GM21528 (cell line): ENCODE data around the gene RSRC2.
"Not testable (repeated sequence)": the region's sequence is repeated elsewhere in the genome, so short reads cannot be mapped to it uniquely, and the experiment has no call there.

Experiments
- ATAC-seq: cut with Tn5 transposase; IDR thresholded peaks from one replicate; pipeline ENCODE4 v1.9.1; 2021; ENCODE audit warnings: mild to moderate bottlenecking, moderate library complexity; ENCODE audit not compliant: unreplicated experiment, low FRiP score

Gene RSRC2

DNA sequence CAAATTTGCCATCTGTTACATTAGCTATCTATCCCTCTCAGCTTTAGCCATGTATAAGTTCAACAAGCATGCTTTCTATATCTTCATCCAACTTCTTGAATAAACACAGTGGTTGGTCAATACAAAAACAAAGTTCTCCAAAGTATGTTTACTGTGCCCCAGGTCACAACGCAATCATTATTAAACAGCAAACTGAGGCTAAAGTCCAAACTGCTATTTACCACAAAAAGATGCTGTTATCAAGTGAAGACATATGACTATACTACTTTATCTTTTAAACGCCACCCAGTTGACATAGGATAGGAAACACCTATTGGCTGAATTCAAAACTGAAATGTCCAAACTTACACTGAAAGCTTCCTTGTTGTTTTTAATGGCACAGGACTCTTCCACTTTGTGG is 37.7 kb downstream of the RSRC2 start:
- no peak for ATAC-seq

DNA sequence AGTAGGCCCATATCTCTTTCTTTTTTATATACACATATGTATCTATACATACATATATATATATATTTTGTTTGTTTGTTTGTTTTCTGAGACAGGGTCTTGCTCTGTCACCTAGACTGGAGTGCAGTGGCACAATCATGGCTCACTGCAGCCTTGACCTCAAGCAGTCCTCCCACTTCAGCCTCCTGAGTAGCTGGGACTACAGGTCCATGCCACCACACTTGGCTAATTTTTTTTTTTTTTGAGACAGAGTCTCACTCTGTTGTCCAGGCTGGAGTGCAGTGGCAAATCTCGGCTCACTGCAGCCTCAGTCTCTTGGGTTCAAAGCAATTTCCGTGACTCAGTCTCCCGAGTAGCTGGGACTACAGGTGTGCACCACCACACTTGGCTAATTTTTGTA is 38.9 kb downstream of the RSRC2 start:
- not testable (repeated sequence) for ATAC-seq

DNA sequence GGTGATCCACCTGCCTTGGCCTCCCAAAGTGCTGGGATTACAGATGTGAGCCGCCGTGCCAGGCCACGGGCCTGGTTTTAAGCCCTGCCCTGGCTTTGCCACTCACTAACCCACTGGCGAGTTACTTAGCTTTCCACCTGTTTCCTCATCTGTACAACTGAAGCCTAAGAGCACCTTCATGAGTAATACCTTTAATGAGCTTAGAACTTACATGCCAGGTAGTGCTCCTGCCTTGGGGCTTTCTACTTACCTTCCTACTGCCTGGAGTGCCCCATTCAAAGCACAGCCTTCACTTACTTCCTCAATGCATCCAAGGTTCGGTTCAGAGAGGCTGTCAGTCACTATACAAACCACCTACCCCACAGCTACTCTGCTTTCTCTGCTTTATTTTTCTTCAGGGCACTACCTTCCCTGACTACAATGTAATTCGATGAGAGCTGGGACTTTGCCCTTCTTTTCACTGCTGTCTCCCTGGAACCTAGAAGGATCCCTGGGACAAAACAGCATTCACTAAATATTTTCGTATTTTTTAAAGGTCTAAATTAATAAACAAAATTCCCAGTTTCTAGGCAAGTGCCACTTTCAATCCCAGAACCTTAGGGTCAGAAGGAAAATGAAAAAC is 39.8 kb downstream of the RSRC2 start:
- no peak for ATAC-seq

DNA sequence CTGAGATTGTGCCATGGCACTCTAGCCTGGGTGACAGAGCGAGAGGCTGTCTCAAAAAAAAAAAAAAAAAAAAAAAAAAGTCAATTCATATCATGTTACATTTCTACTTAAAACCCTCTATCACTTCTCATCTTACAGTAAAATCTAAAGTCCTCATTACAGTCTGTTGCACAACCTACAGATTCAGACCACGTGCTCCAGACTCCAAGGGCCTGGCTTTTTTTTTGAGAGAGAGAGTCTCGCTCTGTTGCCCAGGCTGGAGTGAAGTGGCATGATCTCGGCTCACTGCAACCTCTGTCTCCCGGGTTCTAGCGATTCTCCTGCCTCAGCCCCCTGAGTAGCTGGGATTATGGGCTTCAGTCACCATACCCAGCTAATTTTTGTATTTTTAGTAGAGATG is 40.4 kb downstream of the RSRC2 start:
- not testable (repeated sequence) for ATAC-seq

DNA sequence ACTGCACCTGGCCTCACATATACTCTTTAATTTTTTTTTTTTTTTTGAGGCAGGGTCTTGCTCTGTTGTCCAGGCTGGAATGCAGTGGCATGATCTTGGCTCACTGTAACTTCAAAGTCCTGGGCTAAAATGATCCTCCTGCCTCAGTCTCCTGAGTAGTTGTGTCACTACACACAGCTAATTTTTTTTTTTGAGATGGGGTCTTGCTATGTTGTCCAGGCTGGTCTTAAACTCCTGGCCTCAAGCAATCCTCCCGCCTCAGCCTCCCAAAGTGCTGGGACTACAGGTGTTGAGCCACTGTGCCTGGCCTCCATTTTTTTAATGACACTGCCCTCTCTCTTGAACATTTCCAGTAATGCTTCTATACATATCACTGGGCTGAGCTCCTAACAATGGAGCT is 42.4 kb downstream of the RSRC2 start:
- ATAC-seq = not testable (repeated sequence)

DNA sequence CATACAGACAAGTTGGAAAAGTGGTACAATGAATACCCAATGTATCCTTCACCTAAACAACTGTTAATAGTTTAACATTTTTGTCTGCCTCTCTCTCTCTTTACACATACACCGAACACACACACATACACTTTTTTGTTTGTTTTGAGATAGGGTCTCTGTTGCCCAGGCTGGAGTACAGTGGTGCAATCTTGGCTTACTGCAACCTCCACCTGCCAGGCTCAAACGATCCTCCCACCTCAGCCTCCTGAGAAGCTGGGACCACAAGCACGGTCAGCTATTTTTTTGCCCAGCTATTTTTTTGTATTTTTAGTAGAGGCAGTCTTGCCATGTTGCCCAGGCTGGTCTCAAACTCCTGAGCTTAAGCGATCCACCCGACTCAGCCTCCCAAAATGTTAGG is 42.8 kb downstream of the RSRC2 start:
- no peak for ATAC-seq

DNA sequence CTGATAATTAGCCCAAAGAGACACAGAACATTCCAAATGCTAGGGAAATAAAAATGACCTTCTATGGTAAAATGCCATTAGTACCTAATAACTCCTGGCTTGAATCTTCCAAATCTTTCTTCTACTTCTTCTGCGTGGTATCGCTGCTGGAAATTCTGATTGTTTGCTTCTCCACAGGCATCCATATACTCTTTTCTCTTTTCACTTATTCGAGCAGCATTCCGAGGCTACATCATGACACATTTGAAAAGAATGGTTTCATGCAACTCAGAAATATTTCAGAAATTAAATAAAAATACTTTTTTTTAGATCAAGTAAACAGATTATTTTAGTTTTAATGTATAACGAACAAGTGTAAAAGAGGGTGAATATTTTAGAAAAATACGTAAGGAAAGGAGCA is 44.9 kb downstream of the RSRC2 start:
- ATAC-seq = no peak

DNA sequence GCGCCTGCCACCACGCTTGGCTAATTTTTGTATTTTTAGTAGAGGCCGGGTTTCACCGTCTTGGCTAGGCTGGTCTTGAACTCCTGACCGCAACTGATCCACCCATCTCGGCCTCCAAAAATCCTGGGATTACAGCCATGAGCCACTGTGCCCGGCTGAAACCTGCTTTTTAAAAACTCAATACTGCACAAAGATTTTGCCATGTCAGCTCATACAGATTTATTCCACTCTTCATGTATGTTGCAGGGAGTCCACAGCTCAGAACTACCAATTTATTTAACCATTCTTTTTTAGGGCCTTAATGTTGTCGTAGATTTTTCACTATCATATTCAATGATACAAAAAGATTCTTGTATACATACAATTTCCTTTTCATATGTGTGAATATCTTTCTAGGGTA is 46.0 kb downstream of the RSRC2 start:
- ATAC-seq = no peak

DNA sequence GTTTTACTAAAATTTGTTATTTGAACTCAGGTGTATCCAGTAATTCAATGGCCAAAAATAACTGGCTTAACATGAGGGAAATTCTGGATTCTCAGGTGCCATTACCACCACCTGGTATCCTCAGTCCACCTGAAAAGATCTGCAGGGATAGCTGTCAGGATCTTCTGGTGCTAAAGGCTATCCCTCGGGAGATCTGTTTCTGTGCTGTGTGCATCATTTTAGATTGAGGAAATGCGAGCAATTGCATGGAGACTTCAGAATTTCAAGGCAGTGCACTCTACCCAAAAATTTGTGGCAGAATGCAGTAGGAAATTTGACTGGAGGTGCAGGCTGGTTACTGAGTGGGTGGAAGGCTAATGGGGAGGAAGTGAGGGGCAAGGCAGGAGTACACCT is 52.4 kb downstream of the RSRC2 start:
- ATAC-seq = no peak

DNA sequence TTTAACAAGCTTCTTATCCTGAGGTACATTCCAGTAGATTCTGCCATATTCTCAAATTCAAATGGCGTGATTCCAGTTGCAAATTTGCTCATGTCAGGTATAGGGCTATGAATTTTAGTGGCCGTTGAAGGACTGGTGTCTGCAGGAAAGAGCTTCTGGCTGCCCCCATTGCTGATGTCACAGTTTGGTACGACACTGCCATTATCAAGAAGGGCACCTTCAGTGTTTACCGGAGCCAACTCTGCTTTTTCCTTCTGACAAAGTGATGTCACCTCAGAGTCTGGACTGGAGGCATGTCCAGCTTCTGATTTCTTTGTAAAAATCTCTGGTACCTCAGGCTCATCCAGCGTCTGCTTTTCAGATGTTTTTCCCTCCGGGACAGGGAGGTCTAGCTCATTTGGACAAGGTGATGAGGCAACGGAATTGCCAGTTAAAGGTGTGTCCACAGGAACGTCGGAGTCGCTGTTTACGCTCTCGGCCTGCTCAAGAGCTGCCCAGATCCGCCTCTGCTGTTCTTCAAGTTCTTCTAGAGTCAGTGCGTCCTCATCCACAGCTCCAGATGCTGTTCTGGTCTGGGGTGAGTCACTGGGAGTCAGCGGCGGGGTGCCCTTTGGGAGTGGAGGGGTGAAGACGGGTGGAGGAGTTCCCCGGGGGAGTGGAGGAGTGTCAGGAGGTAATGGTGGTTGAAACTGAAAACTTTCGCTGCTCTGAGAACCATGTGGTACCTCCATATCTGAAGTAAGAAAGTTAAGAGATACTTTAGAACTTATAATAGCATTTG is 53.0 kb downstream of the RSRC2 start:
- ATAC-seq = no peak

DNA sequence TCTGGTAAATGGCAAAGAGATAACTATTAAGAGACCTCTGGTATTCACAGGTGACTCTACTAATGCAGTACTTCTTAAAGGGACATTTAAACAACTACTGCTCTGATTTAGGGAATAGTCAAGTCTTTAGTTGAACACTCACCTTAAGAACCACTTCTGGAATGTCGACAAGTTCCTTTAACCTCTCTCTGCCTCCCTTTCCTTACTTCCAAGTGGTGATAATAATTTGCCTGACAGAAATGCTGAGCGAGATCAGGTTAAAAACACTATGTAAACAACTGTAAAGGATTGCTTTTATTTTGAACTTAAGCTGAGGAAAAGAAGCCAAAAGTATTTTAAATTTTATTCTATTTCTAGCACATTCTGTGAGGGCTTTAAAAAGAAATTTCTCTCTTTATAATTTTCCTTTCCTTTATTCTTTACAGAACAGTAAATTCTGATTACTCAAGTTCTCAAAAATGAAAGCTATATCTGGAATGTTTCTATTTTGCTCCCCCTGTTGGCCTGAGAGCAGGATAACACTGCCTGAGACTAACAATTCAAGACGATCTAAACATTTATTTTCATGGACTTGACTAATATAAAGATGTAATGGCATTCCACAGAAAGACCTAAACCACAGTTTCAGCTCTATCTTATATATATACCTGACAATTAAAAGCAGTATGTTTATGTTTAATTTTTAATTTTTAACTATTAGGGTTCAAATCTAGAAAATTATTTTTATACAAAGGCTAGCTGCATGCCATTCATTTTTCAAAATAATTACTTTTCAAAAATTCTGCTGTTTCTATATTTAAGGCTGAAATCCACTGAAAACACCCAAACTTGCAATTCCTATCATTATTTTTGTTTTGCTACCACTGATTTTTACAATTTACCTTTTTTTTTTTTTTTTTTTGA is 55.2 kb downstream of the RSRC2 start:
- no peak for ATAC-seq

DNA sequence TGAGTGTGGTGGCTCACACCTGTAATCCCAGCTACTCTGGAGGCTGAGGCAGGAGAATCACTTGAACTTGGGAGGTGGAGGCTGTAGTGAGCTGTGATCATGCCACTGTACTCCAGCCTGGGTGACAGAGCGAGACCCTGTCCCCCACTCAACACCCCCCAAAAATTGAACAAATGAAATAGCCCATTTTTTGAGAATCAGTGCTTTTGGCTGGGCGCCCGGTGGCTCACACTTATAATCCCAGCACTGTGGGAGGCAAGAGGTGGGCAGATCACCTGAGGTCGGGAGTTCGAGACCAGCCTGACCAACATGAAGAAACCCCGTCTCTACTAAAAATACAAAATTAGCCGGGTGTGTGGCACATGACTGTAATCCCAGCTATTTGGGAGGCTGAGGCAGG is 56.2 kb downstream of the RSRC2 start:
- not testable (repeated sequence) for ATAC-seq

DNA sequence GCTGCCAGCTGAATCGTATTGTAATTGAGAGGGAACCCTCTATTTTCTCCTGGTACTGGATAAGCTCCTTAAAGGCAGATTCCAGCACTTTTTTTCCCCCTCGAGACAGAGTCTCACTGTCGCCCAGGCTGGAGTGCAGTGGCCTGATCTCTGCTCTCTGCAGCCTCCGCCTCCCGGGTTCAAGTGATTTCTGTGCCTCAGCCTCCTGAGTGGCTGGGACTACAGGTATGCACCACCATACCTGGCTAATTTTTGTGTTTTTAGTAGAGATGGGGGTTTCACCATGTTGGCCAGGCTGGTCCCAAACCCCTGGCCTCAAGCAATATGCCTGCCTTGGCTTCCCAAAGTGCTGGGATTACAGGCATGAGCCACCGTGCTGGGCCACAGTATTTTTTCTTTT is 56.9 kb downstream of the RSRC2 start:
- not testable (repeated sequence) for ATAC-seq

DNA sequence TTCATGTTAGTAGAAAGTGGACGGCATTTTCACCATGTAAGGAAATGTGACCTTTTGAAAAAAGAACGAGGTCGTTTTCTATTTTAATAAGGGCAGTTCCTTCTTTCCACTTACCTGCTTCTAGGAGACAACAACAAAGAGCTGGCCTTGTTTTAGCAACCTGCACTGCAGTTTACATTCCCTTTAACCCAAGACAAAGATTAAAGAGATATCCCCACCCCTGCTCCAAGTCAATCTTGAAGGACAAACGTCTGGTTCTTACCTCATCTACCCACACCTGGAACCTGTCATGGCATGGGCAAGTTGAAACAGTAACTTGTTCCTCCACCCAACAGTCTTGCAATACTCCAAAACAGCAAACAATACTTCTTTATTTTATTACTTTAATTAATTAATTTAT is 58.8 kb downstream of the RSRC2 start:
- ATAC-seq = no peak

DNA sequence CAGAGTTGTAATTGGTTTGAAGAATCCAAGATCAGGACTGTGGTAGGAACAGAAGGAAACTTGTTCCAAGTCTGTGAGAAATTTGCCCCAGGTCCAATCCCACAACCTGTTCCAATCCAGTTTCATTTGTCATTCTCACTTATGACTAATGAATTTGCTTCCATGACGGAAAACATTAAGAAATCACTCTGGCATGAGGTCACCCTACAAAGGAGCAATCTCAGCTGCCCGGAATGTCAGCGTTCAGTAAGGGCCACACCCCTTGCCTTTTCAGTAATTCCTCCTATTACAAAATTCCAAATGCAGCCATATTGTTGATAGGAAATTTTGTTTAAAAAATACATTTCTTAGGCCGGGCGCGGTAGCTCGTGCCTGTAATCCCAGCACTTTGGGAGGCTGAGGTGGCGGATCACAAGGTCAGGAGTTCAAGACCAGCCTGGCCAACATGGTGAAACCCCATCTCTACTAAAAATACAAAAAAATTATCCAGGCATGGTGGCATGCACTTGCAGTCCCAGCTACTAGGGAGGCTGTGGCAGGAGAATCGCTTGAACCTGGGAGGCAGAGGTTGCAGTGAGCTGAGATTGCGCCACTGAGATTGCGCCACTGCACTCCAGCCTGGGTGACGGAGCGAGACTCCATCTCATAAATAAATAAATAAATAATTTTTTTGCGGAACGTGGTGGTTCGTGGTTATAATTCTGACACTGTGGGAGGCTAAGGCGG is 62.3 kb downstream of the RSRC2 start:
- not testable (repeated sequence) for ATAC-seq

DNA sequence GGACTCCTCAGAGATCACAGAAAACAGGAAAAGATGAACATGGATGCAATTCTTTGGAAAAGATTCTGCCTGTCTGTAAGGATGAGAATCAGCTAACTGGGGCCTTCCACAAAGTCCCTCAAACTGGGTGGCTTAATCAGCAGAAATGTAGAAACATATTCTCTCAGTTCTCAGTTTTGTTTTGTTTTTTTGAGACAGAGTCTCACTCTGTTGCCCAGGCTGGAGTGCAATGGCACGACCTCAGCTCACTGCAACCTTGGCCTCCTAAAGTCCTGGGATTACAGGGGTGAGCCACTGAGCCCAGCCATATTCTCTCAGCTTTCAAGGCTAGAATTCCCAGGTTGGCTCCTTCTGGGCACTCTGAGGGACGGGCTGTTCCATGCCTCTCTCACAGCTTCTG is 66.1 kb downstream of the RSRC2 start:
- ATAC-seq = no peak

DNA sequence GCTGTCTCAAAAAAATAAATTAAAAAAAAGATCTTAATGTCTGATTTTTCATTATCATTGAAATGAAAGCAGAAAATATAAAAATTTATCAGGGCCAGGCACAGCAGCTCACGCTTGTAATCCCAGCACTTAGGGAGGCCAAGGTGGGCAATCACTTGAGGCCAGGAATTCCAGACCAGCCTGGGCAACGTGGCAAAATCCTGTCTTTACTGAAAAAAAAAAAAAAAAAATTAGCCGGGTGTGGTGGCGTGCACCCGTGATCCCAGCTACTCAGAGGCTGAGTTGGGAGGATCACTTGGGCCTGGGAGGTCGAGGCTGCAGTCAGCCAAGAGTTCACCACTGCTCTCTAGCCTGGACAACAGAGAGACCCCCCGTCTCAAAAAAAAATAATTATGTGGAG is 66.7 kb downstream of the RSRC2 start:
- ATAC-seq = no peak

DNA sequence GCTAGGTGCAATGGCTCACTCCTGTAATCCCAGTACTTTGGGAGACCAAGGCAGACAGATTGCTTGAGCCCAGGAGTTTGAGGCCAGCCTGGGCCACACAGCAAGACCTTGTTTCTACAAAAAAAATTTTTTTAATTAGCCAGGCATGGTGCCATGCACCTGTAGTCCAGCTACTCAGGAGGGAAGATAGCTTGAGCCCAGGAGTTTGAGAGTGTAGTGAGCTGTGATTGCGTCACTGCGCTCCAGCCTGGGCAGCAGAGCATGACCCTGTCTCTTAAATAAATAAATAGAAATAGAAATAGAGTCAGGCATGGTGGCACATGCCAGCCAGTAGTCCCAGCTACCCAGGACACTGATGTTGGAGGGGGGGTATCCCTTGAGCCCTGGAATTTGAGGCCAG is 67.5 kb downstream of the RSRC2 start:
- no peak for ATAC-seq

DNA sequence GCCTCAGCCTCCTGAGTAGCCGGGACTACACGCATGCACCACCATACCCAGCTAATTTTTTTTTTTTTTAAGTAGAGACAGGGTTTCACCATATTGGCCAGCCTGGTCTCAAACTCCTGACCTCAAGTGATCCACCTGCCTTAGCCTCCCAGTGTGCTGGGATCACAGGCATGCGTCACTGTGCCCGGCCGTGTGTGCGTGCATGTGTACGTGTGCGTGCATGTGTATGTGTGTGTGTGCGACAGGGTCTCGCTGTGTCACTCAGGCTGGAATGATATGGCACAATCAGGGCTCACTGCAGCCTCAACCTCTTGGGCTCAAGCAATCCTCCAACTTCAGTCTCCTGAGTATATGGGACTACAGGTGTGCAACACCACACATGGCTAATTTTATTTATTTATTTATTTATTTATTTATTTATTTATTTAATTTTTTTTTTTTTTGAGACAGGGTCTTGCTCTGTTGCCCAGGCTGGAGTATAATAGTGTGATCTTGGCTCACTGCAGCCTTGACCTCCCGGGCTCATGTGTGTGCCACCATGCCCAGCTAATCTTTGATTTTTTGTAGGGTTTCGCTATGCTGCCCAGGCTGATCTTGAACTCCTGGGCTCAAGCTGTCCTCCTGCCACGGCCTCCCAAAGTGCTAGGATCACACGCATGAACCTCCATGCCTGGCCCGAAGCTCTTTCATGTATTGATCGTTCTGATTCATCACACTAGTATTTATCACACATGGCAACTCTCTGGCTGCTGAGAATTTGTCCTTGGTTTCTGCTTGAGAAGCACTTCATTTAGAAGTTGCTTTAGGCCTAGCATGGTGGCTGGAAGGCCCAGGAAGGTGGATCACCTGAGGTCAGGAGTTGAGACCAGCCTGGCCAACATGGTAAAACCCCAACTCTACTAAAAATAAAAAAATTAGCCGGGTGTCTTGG is 68.4 kb downstream of the RSRC2 start:
- ATAC-seq = no peak

DNA sequence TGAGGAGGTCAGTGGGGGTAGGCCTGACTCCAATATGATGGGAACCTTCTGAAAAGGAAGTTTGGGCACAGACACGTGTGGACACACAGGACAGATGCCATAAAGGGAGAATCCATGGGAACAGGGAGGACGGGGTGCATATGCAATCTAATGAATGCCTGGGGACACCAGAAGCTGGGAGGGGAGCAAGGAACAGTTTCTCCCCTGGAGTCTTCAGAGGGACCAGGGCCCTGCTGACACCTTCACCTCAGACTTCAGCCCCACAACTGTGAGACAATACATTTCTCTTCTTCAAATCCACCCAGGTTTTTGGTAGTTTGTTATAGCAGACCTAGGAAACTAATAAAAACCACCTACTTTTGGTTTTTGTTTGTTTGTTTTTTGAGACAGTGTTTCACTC is 69.1 kb downstream of the RSRC2 start:
- no peak for ATAC-seq
